ENCODE measurements around the gene MYEOV. TPM values are rescaled to one million over a fixed set of nuclear protein-coding genes. Genes with fewer than 3 reads are reported as not detected.
A peak's percentile ranks its signal among the peaks of the same experiment; 100 is the strongest.

MYEOV gene
- total RNA-seq, 2 donors from 2014 or later = 0.16 to 2.9 TPM

GRCh38 chr11:69297787-69298266, 3.9 kb downstream of the MYEOV start:
- ATAC-seq (peak in 1 of 2 donors; percentile 0), DNase-seq (peak; percentile 62)
- intact Hi-C loops (cut with DNase I) = loop anchor here in 1 of 2 donors (2.0 kb wide), 2 partner anchors 145 to 175 kb away; no protein-coding TSS in a partner anchor

GRCh38 chr11:69298267-69299022, 4.5 kb downstream of the MYEOV start:
- intact Hi-C loops (cut with DNase I) = loop anchor here in 1 of 2 donors (2.0 kb wide), 1 partner anchor 144 kb away; no protein-coding TSS in a partner anchor
- DNase-seq = peak; percentile 90

GRCh38 chr11:69299023-69299461, 5.1 kb downstream of the MYEOV start:
- intact Hi-C loops (cut with DNase I) = loop anchor here in 1 of 2 donors (2.0 kb wide), 1 partner anchor 144 kb away; no protein-coding TSS in a partner anchor
- no peak for ATAC-seq
- no peak for DNase-seq

More at GRCh38 chr11:69298267-69299022, 4.5 kb downstream of the MYEOV start:
- peak; percentile 34 to 60 for ATAC-seq

GRCh38 chr11:69299572-69299971, 5.6 kb downstream of the MYEOV start:
- intact Hi-C loops (cut with DNase I) = loop anchor here in 1 of 2 donors (2.0 kb wide), 1 partner anchor 143 kb away; no protein-coding TSS in a partner anchor
- DNase-seq (no peak), ATAC-seq (no peak)

- DNase-seq (no peak), ATAC-seq (no peak)
- intact Hi-C loops (cut with DNase I) = loop anchor here (10.0 kb wide), 2 partner anchors 134 to 234 kb away; no protein-coding TSS in a partner anchor
Measured at GRCh38 chr11:69300120-69301060, 6.4 kb downstream of the MYEOV start.

GRCh38 chr11:69301081-69301454, 7.1 kb downstream of the MYEOV start:
- no peak for ATAC-seq
- DNase-seq = no peak
- intact Hi-C loops (cut with DNase I) = loop anchor here (10.0 kb wide), 2 partner anchors 134 to 234 kb away; no protein-coding TSS in a partner anchor

- DNase-seq = peak; percentile 62
- intact Hi-C loops (cut with DNase I) = loop anchor here (10.0 kb wide), 2 partner anchors 133 to 233 kb away; no protein-coding TSS in a partner anchor
Measured at GRCh38 chr11:69301455-69302401, 7.8 kb downstream of the MYEOV start.

GRCh38 chr11:69302447-69303020, 8.6 kb downstream of the MYEOV start:
- DNase-seq = no peak
- intact Hi-C loops (cut with DNase I) = loop anchor here (10.0 kb wide), 2 partner anchors 132 to 232 kb away; no protein-coding TSS in a partner anchor
- no peak for ATAC-seq

More at GRCh38 chr11:69301455-69302401, 7.8 kb downstream of the MYEOV start:
- ATAC-seq = peak in 1 of 2 donors; percentile 58

GRCh38 chr11:69303427-69303826, 9.5 kb downstream of the MYEOV start:
- ATAC-seq (no peak), DNase-seq (no peak)

GRCh38 chr11:69304258-69304657, 10.3 kb downstream of the MYEOV start:
- DNase-seq = no peak
- ATAC-seq = no peak
- intact Hi-C loops (cut with DNase I) = loop anchor here (10.0 kb wide), 2 partner anchors 131 to 231 kb away; no protein-coding TSS in a partner anchor

More at GRCh38 chr11:69303427-69303826, 9.5 kb downstream of the MYEOV start:
- intact Hi-C loops (cut with DNase I) = loop anchor here (10.0 kb wide), 2 partner anchors 131 to 231 kb away; no protein-coding TSS in a partner anchor

GRCh38 chr11:69304686-69305085, 10.7 kb downstream of the MYEOV start:
- ATAC-seq = no peak
- DNase-seq = no peak
- intact Hi-C loops (cut with DNase I) = loop anchor here (10.0 kb wide), 2 partner anchors 130 to 230 kb away; no protein-coding TSS in a partner anchor

GRCh38 chr11:69305885-69306540, 12.1 kb downstream of the MYEOV start:
- no peak for ATAC-seq
- intact Hi-C loops (cut with DNase I) = loop anchor here (10.0 kb wide), 2 partner anchors 129 to 229 kb away; no protein-coding TSS in a partner anchor
- DNase-seq = no peak

- intact Hi-C loops (cut with DNase I) = loop anchor here (10.0 kb wide), 2 partner anchors 128 to 228 kb away; no protein-coding TSS in a partner anchor
- no peak for ATAC-seq
- no peak for DNase-seq
Measured at GRCh38 chr11:69306821-69307220, 12.9 kb downstream of the MYEOV start.

GRCh38 chr11:69307421-69307820, 13.5 kb downstream of the MYEOV start:
- intact Hi-C loops (cut with DNase I) = loop anchor here (10.0 kb wide), 2 partner anchors 127 to 227 kb away; no protein-coding TSS in a partner anchor
- ATAC-seq (no peak), DNase-seq (no peak)

- no peak for DNase-seq
- intact Hi-C loops (cut with DNase I) = loop anchor here (10.0 kb wide), 2 partner anchors 127 to 227 kb away; no protein-coding TSS in a partner anchor
- no peak for ATAC-seq
Measured at GRCh38 chr11:69307871-69308431, 14.0 kb downstream of the MYEOV start.

- ATAC-seq = no peak
- intact Hi-C loops (cut with DNase I) = loop anchor here (10.0 kb wide), 2 partner anchors 126 to 226 kb away; no protein-coding TSS in a partner anchor
- DNase-seq = no peak
Measured at GRCh38 chr11:69308491-69308911, 14.5 kb downstream of the MYEOV start.

All from left cardiac atrium (tissue), 4 donors.